Measurements from ENCODE around the gene GMCL2. TPM values are rescaled to one million over a fixed set of nuclear protein-coding genes. Genes with fewer than 3 reads are reported as not detected.

GMCL2 gene
- total RNA-seq, 1 experiment from 2014 or later, result not detected

GRCh38 chr5:178201221-178201926 is 14.2 kb upstream of the GMCL2 start:
- no peak overlapping the region for H3K9ac ChIP-seq (ENCODE audit: extremely low read depth, insufficient read length, low read length)

More at GRCh38 chr5:178201221-178201926, 14.2 kb upstream of the GMCL2 start:
- TF ChIP-seq CTCF (conservative IDR thresholded peaks at IDR 0.05), result no peak
- H3K79me1 ChIP-seq (ENCODE audit: insufficient read depth, low read depth, low read length, poor library complexity, severe bottlenecking), result peaks cover 1% of the 10 kb centered on the region
- no peak overlapping the region for H3K18ac ChIP-seq (ENCODE audit: insufficient read length, low read depth, low read length)
- WGBS (ENCODE audit: extremely low coverage, insufficient read length, low lambda C conversion rate), result no CpG with 5 or more reads among the region's 14 CpGs
- Mint-ChIP-seq H3K27me3 (ENCODE audit: low read depth) (peaks cover 28% of the 10 kb centered on the region), H3K27ac (no peak overlapping the region), H3K9me3 (peaks cover 2 to 8% of the 10 kb centered on the region in 2 experiments; a peak in 4 of 5 replicates), H3K36me3 (ENCODE audit: insufficient read depth in 1 of 3, low read depth in 3 of 3) (peaks cover 11 to 14% (median 13%) of the 10 kb centered on the region in 3 experiments), H3K4me1 (peaks cover 14 to 21% of the 10 kb centered on the region in 2 experiments), H3K4me3 (no peak overlapping the region)
- H3K4ac ChIP-seq (ENCODE audit: low read depth, low read length), result no peak overlapping the region
- no peaks in the 10 kb centered on the region for H3K9me3 ChIP-seq (ENCODE audit: control insufficient read depth, low read depth, low read length)
- no peak overlapping the region for H2BK15ac ChIP-seq (ENCODE audit: low read depth, low read length)
- no peak overlapping the region for H4K91ac ChIP-seq (ENCODE audit: insufficient read length, low read depth, low read length)
- no peak overlapping the region for H2BK12ac ChIP-seq (ENCODE audit: insufficient read length, low read depth, low read length)
- no peak overlapping the region for H2BK5ac ChIP-seq (ENCODE audit: insufficient read length, low read length)
- H3K56ac ChIP-seq (ENCODE audit: insufficient read length, low read depth, low read length), result no peak overlapping the region
- H3K27ac ChIP-seq (ENCODE audit: insufficient read length, low read depth, low read length), result no peak overlapping the region
- no peak overlapping the region for H2AFZ ChIP-seq (ENCODE audit: low read length)
- DNase-seq, result no peak
- H3K79me2 ChIP-seq (ENCODE audit: insufficient read depth, low read length), result peaks cover 13% of the 10 kb centered on the region
- no peak overlapping the region for H3K14ac ChIP-seq (ENCODE audit: insufficient read depth, low read length)
- no peak overlapping the region for H3K4me2 ChIP-seq (ENCODE audit: insufficient read depth, insufficient read length, low read length)
- H3K4me1 ChIP-seq (ENCODE audit: insufficient read depth, low read length), result no peaks in the 10 kb centered on the region; the same call in 1 of the 2 replicates
- no peak overlapping the region for H2BK120ac ChIP-seq (ENCODE audit: low read depth, low read length, poor library complexity, severe bottlenecking)
- peaks cover 10% of the 10 kb centered on the region for H3K23me2 ChIP-seq (ENCODE audit: insufficient read length, low read depth, low read length, poor library complexity, severe bottlenecking)
- no peak overlapping the region for H2AK5ac ChIP-seq (ENCODE audit: insufficient read length, low read length)
- H3K27me3 ChIP-seq (ENCODE audit: insufficient read depth, low read length), result no peaks in the 10 kb centered on the region
- H2BK20ac ChIP-seq (ENCODE audit: low read depth, low read length, poor library complexity, severe bottlenecking), result no peak overlapping the region
- no peak overlapping the region for H3K23ac ChIP-seq (ENCODE audit: insufficient read length, low read depth, low read length)
- H4K5ac ChIP-seq (ENCODE audit: insufficient read length, low read depth, low read length), result no peak overlapping the region
- H4K20me1 ChIP-seq (ENCODE audit: control insufficient read depth, insufficient read depth, insufficient read length), result peaks cover 2% of the 10 kb centered on the region
- no peak overlapping the region for H3T11ph ChIP-seq (ENCODE audit: low read length)
- no peak overlapping the region for H4K8ac ChIP-seq (replicated peaks; ENCODE audit: insufficient read length, low read depth, low read length)

All from H9 (cell line).